Transverse colon (tissue), 4 donors: ENCODE measurements around the gene XCL1.

Source experiments
- POLR2AphosphoS5 ChIP-seq, 3 donors: sonication (generic); formaldehyde crosslinking; IDR thresholded peaks; one replicate each; pipeline ENCODE4 v1.6.1; 2016; ENCODE audit warnings: antibody characterized with exemption in 3 of 3
- TF ChIP-seq, protein P1 (sequence below), 5 experiments: fragments of 200-600 bp in 3 of 5; fragments of 450-650 bp in 2 of 5; sonication (generic) in 3 of 5; IDR thresholded peaks; 1 replicate in 2 of 5; 2 replicates in 3 of 5; pipeline ENCODE4 v1.5.1; 2016 to 2017; ENCODE audit warnings: antibody characterized with exemption in 5 of 5, inconsistent platforms in 3 of 5, mild to moderate bottlenecking in 2 of 5, moderate library complexity in 1 of 5

DNA sequence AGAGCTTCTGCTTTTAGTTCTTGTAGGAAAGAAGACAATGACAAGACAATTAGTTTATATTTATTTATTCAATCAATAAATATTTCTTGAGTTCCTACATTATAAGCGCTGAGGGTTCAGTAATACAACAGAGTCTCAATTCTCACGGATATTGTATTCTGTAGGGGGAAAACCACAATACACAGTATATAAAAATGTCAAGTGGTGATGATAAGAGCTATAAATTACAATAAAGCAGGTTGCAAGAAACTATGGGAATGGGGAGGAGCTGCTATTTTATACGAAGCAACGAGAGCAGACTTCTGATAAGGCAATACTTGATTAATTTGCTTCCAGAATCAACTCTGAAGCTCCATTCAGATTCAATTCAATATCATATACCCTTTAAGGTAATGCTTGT is 10.6 kb upstream of the XCL1 start:
- TF ChIP-seq, protein P1, sequence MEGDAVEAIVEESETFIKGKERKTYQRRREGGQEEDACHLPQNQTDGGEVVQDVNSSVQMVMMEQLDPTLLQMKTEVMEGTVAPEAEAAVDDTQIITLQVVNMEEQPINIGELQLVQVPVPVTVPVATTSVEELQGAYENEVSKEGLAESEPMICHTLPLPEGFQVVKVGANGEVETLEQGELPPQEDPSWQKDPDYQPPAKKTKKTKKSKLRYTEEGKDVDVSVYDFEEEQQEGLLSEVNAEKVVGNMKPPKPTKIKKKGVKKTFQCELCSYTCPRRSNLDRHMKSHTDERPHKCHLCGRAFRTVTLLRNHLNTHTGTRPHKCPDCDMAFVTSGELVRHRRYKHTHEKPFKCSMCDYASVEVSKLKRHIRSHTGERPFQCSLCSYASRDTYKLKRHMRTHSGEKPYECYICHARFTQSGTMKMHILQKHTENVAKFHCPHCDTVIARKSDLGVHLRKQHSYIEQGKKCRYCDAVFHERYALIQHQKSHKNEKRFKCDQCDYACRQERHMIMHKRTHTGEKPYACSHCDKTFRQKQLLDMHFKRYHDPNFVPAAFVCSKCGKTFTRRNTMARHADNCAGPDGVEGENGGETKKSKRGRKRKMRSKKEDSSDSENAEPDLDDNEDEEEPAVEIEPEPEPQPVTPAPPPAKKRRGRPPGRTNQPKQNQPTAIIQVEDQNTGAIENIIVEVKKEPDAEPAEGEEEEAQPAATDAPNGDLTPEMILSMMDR (IDR thresholded peaks at IDR 0.05), result no peak
- no peak for TF ChIP-seq POLR2AphosphoS5 (IDR thresholded peaks at IDR 0.05)
